ENCODE data around the gene ADISSP.

Gene ADISSP

DNA sequence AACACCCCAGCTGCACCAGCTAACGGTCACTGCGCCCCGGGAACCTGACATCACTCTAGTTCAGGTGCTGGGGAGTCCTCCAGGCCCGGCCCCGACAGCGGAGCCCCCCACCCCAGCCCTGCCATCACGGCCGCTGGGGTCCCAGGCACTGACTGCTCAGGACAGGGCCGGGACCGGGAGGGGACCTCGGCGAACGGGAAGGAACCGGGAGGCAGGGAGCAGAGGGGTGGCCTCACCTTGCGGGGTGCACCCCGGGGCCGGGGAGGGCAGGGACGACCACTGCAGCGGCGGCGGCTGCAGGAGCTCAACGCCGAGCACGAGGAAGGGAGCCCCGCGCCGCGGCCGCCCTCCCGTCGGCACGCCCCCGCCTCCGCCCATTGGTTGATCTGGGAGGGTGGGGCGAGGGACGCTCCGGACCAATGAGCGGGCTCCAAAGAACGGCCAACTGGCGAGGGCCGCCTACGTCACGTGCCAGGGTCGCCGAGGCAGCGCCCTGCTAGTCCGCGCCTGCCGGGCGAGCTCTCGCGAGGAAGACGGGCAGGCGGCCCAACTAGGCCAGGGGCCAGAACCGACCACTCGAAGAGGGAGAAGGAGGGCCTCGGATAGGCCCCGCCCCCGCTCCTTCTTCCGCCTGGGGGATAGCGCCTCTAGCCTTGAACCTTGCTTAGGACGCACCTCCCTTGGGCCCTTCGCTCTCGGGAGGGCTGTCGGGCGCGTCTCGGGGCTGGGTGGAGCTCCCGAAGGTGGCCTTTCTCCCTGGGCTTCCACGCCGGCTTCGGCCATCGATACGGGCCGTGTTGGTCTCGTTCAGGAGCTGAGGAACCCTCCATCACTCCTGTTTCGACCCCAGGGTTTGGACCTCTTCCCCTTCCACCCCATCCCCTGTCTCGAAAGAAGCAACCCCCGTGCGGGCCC is at the start of gene ADISSP:
TSS of gene ADISSP (minus strand) at position 327 of the 915 bp plus-strand sequence. CDS start 7,653 bp downstream, outside the sequence.
- peak; percentile 94 to 97 for DNase-seq (ENCODE audit: low read depth in 2 of 2)

DNA sequence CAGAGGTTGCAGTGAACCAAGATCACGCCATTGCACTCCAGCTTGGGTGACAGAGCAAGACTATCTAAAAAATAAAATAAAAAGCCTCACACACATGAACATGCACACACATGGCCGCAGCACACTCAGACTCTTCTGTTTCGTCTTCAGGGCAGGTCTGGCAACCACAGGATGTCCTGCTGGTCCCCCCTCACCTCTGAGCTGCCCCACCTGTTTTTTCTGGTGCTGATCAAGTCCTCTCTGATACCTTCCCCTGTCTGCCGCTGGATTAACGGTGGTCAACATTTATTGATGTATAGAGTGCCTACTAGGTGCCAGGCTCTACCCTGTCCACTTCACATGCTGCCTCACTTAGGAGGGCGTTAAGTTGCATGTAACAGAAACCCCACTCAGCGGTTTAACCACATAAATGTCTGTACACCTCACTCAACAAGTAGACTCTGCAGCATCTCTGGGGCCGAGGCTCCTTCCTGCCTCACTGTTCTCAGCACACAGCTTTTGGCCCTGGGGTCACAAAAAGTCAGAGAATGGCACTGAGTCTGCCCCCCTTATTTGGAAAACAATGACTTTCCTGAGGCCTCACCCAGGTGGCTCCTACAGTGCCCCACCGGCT is 48.3 kb upstream of the ADISSP start:
- no peak for DNase-seq (ENCODE audit: low read depth in 2 of 2)

DNA sequence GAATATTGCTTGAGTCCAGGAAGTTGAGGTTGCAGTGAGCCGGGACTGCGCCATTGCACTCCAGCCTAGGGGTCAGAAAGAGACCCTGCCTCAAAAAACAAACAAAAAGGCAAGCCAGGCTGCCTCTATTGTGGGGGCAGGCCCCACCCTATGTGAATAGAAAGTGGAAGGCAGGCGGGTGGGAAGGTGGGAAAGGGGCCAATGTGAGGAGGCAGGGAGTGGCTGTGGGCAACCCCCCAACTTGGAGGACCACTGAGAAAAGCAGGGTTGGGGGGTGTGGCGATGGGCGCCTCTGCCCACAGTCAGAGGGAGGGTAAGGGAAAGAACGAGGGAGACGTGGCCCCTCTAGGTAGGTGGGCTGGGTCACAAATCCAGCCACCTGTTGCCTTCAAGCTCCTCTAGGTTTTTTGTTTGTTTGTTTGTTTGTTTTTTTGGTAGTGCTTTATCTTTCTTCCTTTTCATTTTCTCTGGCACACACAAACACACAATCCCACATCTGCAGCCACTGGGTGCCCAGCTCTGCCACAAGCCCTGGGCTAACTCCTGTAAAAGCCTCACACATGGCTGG is 47.5 kb upstream of the ADISSP start:
- no peak for DNase-seq (ENCODE audit: low read depth in 2 of 2)

DNA sequence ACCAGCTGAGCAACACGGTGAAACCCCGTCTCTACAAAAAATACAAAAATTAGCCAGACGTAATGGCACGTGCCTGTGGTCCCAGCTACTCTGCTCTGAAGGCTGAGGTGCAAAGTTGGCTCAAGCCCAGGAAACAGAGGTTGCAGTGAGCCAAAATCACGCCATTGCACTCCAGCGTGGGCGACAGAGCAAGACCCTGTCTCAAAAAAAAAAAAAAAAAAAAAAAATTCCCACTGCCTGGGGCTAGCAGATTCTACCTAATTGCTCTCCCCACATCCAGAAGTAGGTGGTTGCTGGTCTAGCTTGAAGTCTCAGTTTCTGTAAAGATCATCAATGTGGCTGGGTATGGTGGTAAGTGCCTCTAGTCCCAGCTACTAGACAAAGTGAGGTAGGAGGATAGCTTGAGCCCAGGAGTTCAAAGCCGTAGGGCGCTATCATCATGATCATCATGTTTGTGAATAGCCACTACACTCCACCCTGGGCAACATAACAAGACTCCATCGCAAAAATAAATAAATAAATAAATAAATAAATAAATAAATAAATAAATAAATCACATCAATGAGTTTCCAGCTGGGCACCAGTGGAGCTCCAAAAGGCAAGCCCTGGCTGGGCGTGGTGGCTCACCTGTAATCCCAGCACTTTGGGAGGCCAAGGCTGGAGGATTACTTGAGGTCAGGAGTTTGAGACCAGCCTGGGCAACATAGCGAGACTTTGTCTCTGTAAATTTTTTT is 46.5 kb upstream of the ADISSP start:
- DNase-seq (ENCODE audit: low read depth in 2 of 2): no peak

DNA sequence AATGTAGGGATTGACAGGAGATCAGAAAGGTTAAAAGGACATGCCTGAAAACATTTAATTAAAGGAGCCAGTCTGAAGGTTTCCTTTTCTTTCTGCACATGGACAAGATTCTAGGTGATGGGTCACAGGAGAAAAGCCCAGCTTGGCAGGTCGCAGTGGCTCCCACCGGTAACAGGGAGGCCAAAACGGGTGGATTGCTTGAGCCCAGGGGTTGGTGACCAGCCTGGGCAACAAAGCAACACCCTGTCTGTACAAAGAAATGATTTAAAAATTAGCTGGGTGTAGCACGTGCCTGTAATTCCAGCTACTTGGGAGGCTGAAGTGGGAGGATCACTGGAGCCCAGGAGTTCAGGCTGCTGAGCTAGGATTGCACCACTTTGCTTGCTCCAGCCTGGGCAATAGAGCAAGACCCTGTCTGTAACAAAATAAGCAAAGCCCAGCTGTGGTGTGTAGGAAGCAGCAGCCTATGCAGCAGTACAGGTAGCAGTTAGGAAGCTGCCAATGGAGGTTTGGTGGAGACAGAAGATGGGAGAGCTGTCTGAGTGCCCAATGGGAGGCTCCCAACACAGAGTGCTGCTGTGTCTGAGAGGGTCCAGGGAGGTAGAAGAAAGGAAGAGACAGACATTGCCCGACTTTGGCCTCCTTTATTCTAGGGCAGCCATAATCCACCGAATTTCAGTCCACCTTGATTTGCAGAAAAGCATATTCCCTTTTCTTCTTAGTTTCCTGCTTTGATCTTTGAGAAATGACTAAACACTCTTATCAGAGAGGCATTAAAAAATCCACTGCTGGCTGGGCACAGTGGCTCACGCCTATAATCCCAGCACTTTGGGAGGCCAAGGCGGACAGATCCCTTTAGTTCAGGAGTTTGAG is 45.7 kb upstream of the ADISSP start:
- no peak for DNase-seq (ENCODE audit: low read depth in 2 of 2)

DNA sequence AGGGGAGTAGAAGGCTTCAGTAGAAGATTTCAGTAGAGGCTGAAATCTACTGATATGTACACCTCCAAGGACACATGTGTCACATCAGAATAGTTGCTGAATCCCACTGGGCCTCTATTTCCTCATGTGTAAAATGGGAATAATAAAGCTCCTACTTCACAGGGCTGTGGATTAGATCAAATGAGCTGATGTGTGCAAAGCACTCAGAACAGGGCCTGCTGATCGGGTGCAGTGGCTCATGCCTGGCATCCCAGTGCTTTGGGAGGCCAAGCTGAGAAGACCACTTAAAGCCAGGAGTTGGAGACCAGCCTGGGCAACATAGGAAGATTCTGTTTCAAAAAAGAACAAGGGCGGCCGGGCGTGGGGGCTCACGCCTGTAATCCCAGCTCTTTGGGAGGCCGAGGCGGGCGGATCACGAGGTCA is 44.7 kb upstream of the ADISSP start:
- no peak for DNase-seq (ENCODE audit: low read depth in 2 of 2)

DNA sequence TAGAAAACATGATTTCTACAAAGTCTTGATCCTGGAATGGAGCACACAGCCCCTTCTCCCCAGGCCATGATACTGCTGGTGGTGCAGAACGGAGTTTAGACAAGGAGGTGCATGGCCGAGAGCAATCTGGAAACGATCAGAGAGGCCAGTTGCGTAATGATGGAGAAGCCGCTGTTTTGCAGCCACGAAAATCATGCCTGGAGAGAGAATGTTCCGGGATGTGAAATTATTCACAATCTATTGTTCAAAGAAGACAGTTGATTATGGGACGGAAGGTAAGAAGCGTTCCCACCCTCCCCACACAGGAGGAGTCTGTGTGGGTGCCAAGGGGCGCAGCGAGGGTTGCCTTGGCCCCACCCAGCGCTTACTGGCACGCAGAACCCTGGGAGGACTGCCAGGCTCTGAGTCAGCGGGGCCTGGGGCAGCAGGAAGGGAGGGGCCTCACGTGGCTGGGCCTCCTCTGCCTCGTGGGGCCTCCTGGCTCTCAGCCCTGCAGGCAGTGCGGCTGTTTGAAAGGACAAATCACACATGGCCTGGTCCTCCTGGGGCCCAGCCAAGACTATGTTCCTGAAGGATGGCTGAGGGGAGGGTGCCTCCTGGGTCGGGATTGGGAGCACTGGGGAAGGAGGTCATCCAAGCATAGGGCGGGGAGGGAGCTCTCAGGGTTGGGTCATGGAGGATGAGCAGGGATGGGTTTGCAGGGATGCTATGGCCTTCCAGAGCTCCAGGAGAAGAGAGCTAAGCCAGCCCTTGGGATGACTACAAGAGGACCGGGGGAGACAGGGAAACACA is 44.1 kb upstream of the ADISSP start:
- DNase-seq (ENCODE audit: low read depth in 2 of 2): peak; percentile 85 to 89

DNA sequence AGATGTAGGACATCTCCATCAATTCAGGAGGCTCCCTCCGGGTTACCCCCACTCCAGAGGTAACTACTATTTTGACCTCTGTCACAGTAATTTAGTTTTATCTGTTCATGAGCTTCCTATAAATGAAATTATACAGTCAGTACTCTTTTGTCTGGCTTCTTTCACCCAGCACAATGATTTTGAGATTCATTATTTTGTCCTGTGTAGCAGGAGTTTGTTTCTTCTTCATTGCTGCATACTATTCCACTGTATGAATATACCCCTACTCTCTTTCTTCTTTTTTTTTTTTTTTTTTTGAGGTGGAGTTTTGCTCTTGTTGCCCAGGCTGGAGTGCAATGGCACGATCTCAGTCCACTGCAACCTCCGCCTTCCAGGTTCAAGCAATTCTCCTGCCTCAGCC is 41.0 kb upstream of the ADISSP start:
- DNase-seq (ENCODE audit: low read depth in 2 of 2): no peak

DNA sequence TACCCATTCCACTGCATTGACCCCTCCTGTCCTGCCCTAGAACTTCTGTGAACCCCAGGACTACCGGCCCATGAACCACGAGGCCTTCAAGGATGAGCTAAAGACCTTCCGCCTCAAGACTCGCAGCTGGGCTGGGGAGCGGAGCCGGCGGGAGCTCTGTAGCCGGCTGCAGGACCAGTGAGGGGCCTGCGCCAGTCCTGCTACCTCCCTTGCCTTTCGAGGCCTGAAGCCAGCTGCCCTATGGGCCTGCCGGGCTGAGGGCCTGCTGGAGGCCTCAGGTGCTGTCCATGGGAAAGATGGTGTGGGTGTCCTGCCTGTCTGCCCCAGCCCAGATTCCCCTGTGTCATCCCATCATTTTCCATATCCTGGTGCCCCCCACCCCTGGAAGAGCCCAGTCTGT is 37.2 kb upstream of the ADISSP start:
- DNase-seq (ENCODE audit: low read depth in 2 of 2): no peak

DNA sequence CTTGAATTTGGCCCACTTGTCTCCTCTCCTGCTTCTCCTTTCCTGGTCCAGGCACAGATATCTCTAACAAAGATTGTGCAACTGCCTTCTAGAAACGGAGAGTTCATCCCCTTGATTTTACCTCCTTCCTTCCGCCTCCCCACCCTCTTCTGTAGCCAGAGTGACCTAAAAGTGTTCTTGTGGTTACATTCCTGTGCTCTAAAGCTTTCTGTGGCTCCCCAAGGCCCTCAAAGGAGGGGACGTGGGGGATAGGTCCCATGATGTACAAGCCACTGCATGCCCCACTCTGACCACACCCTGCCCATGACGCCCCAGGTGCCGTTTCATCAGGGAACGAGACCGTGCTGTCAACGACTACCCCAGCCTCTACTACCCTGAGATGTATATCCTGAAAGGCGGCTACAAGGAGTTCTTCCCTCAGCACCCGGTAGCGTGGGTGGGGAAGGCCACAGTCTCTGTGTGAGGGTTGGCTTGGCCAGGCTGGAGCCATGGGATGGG is 36.8 kb upstream of the ADISSP start:
- DNase-seq (ENCODE audit: low read depth in 2 of 2): no peak

DNA sequence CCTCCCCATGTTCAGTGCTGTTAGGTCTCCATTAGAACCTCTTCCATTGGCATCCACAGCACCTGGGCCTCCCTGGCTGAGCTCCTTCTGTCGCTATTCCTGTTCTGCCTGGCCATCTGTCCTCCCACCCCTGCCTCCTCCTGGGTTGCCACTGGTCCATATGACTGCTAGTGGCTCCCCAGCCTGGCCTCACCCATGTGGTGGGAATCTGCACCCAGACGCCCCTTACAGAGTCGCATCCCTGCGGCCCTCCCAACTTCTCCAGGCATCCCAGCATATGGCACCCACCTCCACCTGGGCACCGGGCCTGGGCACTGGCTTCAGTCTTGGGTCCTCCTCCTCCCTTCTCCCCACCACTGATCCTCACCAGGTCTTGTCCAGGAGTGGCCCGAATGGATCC is 36.3 kb upstream of the ADISSP start:
- no peak for DNase-seq (ENCODE audit: low read depth in 2 of 2)

DNA sequence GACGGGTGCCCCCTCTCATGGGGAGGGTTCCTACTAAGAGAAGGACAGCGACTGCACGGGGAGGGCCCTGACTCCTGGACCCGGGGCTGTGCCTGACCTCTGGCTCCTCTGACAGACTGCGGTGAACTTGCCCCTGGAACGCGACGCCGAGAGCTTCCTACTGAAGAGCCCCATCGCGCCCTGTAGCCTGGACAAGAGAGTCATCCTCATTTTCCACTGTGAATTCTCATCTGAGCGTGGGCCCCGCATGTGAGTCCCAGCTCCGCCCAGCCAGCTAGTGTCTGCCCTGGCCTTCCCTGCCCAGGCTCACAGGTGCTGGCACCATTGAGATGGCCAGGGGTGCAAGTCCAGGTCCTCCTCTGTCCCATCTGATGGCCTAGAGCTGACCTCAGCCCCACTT is 35.7 kb upstream of the ADISSP start:
- DNase-seq (ENCODE audit: low read depth in 2 of 2): no peak

DNA sequence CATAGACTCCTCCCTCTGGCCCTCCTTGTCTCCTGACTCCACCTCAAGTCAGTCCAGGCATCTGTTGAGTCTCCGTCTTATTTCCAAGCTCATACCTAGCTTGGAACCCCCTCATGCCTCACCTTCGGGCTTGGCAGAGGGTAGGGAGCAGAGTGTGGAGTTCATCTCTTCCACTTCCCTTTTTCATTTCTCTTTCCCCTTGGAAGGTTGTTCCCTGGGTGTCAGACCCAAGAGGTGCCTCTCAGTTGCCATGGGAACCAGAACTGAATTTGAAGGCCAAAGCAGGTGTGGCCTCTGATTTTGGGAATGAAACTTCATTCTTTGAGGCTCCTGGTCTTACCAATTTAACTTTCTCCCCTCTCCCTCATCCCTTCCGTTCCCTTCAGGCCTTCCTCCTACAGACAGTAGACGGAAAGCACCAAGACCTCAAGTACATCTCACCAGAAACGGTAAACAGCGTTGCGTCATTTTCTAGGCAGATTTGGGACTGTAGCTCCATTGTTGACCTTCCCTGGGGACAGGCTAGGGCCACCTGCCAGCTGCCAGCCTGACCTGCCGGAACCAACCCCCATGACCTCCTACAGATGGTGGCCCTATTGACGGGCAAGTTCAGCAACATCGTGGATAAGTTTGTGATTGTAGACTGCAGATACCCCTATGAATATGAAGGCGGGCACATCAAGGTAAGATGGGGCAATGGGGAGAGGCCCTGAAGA is 35.1 kb upstream of the ADISSP start:
- no peak for DNase-seq (ENCODE audit: low read depth in 2 of 2)

DNA sequence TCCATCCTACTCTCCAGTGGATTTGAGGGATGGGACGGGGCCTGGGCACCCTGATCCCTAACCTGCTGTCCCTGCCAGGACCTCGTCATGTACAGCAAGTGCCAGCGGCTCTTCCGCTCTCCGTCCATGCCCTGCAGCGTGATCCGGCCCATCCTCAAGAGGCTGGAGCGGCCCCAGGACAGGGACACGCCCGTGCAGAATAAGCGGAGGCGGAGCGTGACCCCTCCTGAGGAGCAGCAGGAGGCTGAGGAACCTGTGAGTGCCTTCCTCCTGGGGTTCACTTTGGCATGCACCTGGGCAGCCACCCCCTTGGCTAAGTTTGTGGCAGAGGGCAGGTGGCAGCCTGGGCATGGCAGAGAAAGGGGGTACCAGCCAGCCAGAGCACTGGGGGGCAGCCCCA is 34.3 kb upstream of the ADISSP start:
- DNase-seq (ENCODE audit: low read depth in 2 of 2): no peak

DNA sequence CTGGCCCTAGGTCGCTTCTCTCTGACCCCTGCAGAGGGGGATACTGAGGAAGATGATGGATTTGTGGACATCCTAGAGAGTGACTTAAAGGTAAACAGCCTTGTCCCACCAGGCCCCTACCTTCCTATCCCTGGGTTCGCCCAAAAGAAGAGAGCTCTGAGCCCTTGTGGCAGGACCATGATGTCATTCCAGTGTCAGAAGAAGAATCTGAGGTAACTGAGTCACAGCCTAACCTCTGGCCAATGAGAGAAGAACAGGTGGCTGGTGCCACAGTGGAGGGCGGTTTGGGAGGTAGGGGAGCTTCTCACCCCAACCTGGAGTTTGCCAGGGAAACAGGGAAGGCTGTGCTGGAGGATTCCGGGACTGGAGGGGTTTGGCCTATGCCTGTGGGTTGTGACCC is 33.7 kb upstream of the ADISSP start:
- DNase-seq (ENCODE audit: low read depth in 2 of 2): no peak

DNA sequence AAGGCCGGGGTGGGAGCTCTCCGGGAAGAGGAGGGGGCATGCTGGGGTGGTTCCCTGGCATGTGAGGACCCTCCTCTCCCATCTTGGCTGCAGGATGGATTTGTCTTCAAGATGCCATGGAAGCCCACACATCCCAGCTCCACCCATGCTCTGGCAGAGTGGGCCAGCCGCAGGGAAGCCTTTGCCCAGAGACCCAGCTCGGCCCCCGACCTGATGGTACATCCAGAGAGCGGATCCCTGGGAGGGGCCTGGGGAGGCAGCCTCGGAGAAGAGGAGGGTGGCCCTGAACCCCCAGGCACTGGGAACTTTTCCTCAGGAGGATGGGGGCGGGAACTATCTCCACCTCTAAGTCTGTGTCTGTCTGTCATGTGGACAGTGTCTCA is 33.3 kb upstream of the ADISSP start:
- DNase-seq (ENCODE audit: low read depth in 2 of 2): no peak

DNA sequence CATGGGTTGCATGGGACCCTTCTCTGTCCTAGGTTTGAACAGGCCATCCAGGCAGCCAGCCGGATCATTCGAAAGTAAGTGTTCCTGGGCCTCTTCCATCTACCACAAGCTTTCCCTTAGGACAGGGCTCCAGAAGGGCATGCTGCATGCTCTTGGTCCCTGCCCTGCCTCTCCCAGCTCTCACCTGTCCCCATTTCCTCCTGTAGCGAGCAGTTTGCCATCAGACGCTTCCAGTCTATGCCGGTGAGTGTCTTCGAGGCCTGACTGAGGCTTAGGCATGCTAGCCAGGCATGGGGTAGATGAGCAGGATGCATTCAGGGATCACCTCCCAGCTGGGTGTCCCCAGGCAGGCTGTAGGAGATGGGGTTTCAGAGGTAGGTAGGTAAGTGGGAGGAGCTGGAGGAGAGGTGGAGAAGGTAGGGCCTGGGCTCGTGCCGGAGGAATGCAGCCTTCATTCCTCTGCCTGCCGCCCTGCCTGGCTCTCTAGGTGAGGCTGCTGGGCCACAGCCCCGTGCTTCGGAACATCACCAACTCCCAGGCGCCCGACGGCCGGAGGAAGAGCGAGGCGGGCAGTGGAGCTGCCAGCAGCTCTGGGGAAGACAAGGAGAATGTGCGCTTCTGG is 32.8 kb upstream of the ADISSP start:
- no peak for DNase-seq (ENCODE audit: low read depth in 2 of 2)

DNA sequence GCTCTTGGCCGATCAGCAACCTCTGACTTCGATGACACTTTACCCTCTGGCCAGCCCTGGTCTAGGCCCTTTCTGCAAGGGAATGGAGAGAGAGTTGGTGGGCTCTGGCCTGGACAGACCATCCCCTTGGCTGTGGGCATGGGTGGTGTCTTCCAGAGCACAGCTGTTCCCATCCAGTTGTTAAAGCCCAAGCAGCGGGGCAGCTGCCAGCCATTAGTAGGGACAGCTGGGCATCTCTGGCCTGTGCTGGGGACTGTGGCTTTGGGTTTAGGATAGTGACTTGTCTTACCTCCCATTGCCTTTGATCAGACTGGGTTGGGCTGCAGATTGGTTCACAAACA is 31.3 kb upstream of the ADISSP start:
- no peak for DNase-seq (ENCODE audit: low read depth in 2 of 2)

DNA sequence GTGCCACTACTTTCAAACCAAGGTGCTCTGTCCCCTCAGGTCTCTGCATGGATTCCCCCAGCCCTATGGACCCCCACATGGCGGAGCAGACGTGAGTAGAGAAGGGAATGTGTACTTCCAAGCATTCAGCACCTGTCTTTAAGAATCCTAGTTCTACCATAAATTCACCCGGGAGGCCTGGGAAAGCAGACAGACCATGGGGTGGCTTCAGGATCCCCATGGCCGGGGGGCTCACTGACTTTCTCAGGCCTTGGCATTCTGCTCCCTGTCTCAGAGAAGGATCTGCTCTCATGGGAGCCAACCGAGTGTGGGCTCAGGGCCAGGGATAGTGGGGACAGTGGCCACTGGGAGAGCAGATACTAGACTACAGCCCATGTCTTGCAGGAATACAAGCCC is 30.8 kb upstream of the ADISSP start:
- DNase-seq (ENCODE audit: low read depth in 2 of 2): no peak

All from stimulated activated CD4-positive, alpha-beta T cell treated with anti-CD3 and anti-CD28 coated beads, Interleukin-12 subunit alpha, Interleukin-12 subunit beta, amount 100 ng/mL, for 24 hours (primary cell).